ENCODE results near the gene NIF3L1. TPM values are rescaled to one million over a fixed set of nuclear protein-coding genes. Genes with fewer than 3 reads are reported as not detected.
A peak's percentile ranks its signal among the peaks of the same experiment; 100 is the strongest.

Gene NIF3L1
- polyA plus RNA-seq (2013, experiment 1 of 2) = 41.5 TPM
- polyA plus RNA-seq (2013, experiment 2 of 2) = 34.3 TPM

- WGBS, 2 experiments (ENCODE audit: insufficient coverage in 2 of 2) = 0% methylated on average over 35 to 44 of the region's 50 CpGs
- H3K4me1 ChIP-seq (ENCODE audit: control insufficient read depth, insufficient read depth, low read length, poor library complexity, severe bottlenecking) = peaks cover 3% of the 10 kb centered on the region
- H3K4me3 ChIP-seq (ENCODE audit: extremely low read depth, insufficient read depth, low read length, poor library complexity, severe bottlenecking) = peak within 1 kb of the TSS; percentile 71
- peaks cover 39% of the 10 kb centered on the region for H3K36me3 ChIP-seq (ENCODE audit: control insufficient read depth, insufficient read depth, low read length)
- H3K27ac ChIP-seq (ENCODE audit: low read depth, low read length, severe bottlenecking) = peak within 1 kb of the TSS; percentile 99
- H3K9me3 ChIP-seq (ENCODE audit: control insufficient read depth, low read length) = no peaks in the 10 kb centered on the region
Measured at GRCh38 chr2:200888704-200889625, at the start of gene NIF3L1, which contains the start of gene PPIL3. TSS of gene NIF3L1 (plus strand) at chr2:200889371. CDS start at chr2:200891944, 2,573 bp downstream. TSS of gene PPIL3 (minus strand) at chr2:200889077. CDS start at chr2:200887615, 1,462 bp downstream.

GRCh38 chr2:200839513-200839912 lies 49.7 kb upstream of the NIF3L1 start:
- no peak overlapping the region for H3K27ac ChIP-seq (ENCODE audit: low read depth, low read length, severe bottlenecking)
- 81 to 100% methylated on average over 2 to 3 of the region's 3 CpGs for WGBS, 2 experiments (ENCODE audit: insufficient coverage in 2 of 2)
- H3K4me1 ChIP-seq (ENCODE audit: control insufficient read depth, insufficient read depth, low read length, poor library complexity, severe bottlenecking) = no peaks in the 10 kb centered on the region
- H3K36me3 ChIP-seq (ENCODE audit: control insufficient read depth, insufficient read depth, low read length) = no peaks in the 10 kb centered on the region
- no peak overlapping the region for H3K4me3 ChIP-seq (ENCODE audit: extremely low read depth, insufficient read depth, low read length, poor library complexity, severe bottlenecking)
- H3K9me3 ChIP-seq (ENCODE audit: control insufficient read depth, low read length) = peaks cover 6% of the 10 kb centered on the region

GRCh38 chr2:200843993-200844948 lies 44.9 kb upstream of the NIF3L1 start:
- no peaks in the 10 kb centered on the region for H3K36me3 ChIP-seq (ENCODE audit: control insufficient read depth, insufficient read depth, low read length)
- H3K9me3 ChIP-seq (ENCODE audit: control insufficient read depth, low read length) = no peaks in the 10 kb centered on the region
- H3K27ac ChIP-seq (ENCODE audit: low read depth, low read length, severe bottlenecking) = no peak overlapping the region
- 92 to 94% methylated on average over 21 to 24 of the region's 24 CpGs for WGBS, 2 experiments (ENCODE audit: insufficient coverage in 2 of 2)
- H3K4me1 ChIP-seq (ENCODE audit: control insufficient read depth, insufficient read depth, low read length, poor library complexity, severe bottlenecking) = no peaks in the 10 kb centered on the region
- H3K4me3 ChIP-seq (ENCODE audit: extremely low read depth, insufficient read depth, low read length, poor library complexity, severe bottlenecking) = no peak overlapping the region

GRCh38 chr2:200845194-200845593 lies 44.0 kb upstream of the NIF3L1 start:
- H3K9me3 ChIP-seq (ENCODE audit: control insufficient read depth, low read length) = no peaks in the 10 kb centered on the region
- 89 to 98% methylated on average over 4 to 5 of the region's 5 CpGs for WGBS, 2 experiments (ENCODE audit: insufficient coverage in 2 of 2)
- no peak overlapping the region for H3K27ac ChIP-seq (ENCODE audit: low read depth, low read length, severe bottlenecking)
- H3K36me3 ChIP-seq (ENCODE audit: control insufficient read depth, insufficient read depth, low read length) = no peaks in the 10 kb centered on the region
- no peaks in the 10 kb centered on the region for H3K4me1 ChIP-seq (ENCODE audit: control insufficient read depth, insufficient read depth, low read length, poor library complexity, severe bottlenecking)
- no peak overlapping the region for H3K4me3 ChIP-seq (ENCODE audit: extremely low read depth, insufficient read depth, low read length, poor library complexity, severe bottlenecking)

GRCh38 chr2:200845669-200846325 lies 43.4 kb upstream of the NIF3L1 start:
- Histone ChIP-seq H3K9me3 (ENCODE audit: control insufficient read depth, low read length) (no peaks in the 10 kb centered on the region), H3K27ac (ENCODE audit: low read depth, low read length, severe bottlenecking) (no peak overlapping the region)
- WGBS, 2 experiments (ENCODE audit: insufficient coverage in 2 of 2) = 88 to 93% methylated on average over 7 to 8 of the region's 10 CpGs

GRCh38 chr2:200847269-200847668 lies 41.9 kb upstream of the NIF3L1 start:
- Histone ChIP-seq H3K4me3 (ENCODE audit: extremely low read depth, insufficient read depth, low read length, poor library complexity, severe bottlenecking) (no peak overlapping the region), H3K36me3 (ENCODE audit: control insufficient read depth, insufficient read depth, low read length) (peaks cover 14% of the 10 kb centered on the region)

More at GRCh38 chr2:200845669-200846325, 43.4 kb upstream of the NIF3L1 start:
- Histone ChIP-seq H3K36me3 (ENCODE audit: control insufficient read depth, insufficient read depth, low read length) (no peaks in the 10 kb centered on the region), H3K4me1 (ENCODE audit: control insufficient read depth, insufficient read depth, low read length, poor library complexity, severe bottlenecking) (no peaks in the 10 kb centered on the region), H3K4me3 (ENCODE audit: extremely low read depth, insufficient read depth, low read length, poor library complexity, severe bottlenecking) (no peak overlapping the region)

GRCh38 chr2:200847939-200848338 lies 41.2 kb upstream of the NIF3L1 start:
- Histone ChIP-seq H3K4me3 (ENCODE audit: extremely low read depth, insufficient read depth, low read length, poor library complexity, severe bottlenecking) (no peak overlapping the region), H3K9me3 (ENCODE audit: control insufficient read depth, low read length) (no peaks in the 10 kb centered on the region), H3K36me3 (ENCODE audit: control insufficient read depth, insufficient read depth, low read length) (peaks cover 21% of the 10 kb centered on the region), H3K27ac (ENCODE audit: low read depth, low read length, severe bottlenecking) (no peak overlapping the region), H3K4me1 (ENCODE audit: control insufficient read depth, insufficient read depth, low read length, poor library complexity, severe bottlenecking) (no peaks in the 10 kb centered on the region)
- WGBS, 2 experiments (ENCODE audit: insufficient coverage in 2 of 2) = 67 to 79% methylated on average over 1 to 3 of the region's 4 CpGs

More at GRCh38 chr2:200847269-200847668, 41.9 kb upstream of the NIF3L1 start:
- H3K9me3 ChIP-seq (ENCODE audit: control insufficient read depth, low read length) = no peaks in the 10 kb centered on the region
- H3K27ac ChIP-seq (ENCODE audit: low read depth, low read length, severe bottlenecking) = no peak overlapping the region
- no peaks in the 10 kb centered on the region for H3K4me1 ChIP-seq (ENCODE audit: control insufficient read depth, insufficient read depth, low read length, poor library complexity, severe bottlenecking)

GRCh38 chr2:200850512-200851256 lies 38.5 kb upstream of the NIF3L1 start:
- no peak overlapping the region for H3K4me3 ChIP-seq (ENCODE audit: extremely low read depth, insufficient read depth, low read length, poor library complexity, severe bottlenecking)
- H3K9me3 ChIP-seq (ENCODE audit: control insufficient read depth, low read length) = no peaks in the 10 kb centered on the region
- H3K4me1 ChIP-seq (ENCODE audit: control insufficient read depth, insufficient read depth, low read length, poor library complexity, severe bottlenecking) = no peaks in the 10 kb centered on the region
- 95% methylated on average over 11 to 13 of the region's 14 CpGs for WGBS, 2 experiments (ENCODE audit: insufficient coverage in 2 of 2)
- H3K27ac ChIP-seq (ENCODE audit: low read depth, low read length, severe bottlenecking) = no peak overlapping the region
- H3K36me3 ChIP-seq (ENCODE audit: control insufficient read depth, insufficient read depth, low read length) = peaks cover 47% of the 10 kb centered on the region

GRCh38 chr2:200851398-200852248 lies 37.5 kb upstream of the NIF3L1 start:
- 93 to 98% methylated on average over 4 to 6 of the region's 6 CpGs for WGBS, 2 experiments (ENCODE audit: insufficient coverage in 2 of 2)
- Histone ChIP-seq H3K27ac (ENCODE audit: low read depth, low read length, severe bottlenecking) (no peak overlapping the region), H3K4me1 (ENCODE audit: control insufficient read depth, insufficient read depth, low read length, poor library complexity, severe bottlenecking) (no peaks in the 10 kb centered on the region), H3K9me3 (ENCODE audit: control insufficient read depth, low read length) (no peaks in the 10 kb centered on the region), H3K36me3 (ENCODE audit: control insufficient read depth, insufficient read depth, low read length) (peaks cover 57% of the 10 kb centered on the region), H3K4me3 (ENCODE audit: extremely low read depth, insufficient read depth, low read length, poor library complexity, severe bottlenecking) (no peak overlapping the region)
